DOHH2 (cell line): ENCODE results near the gene EXOSC7.

ENCODE experiments used
- EZH2phosphoT487 ChIP-seq: fragments of 200-600 bp; sonication (generic); IDR thresholded peaks from 2 replicates; pipeline ENCODE4 v1.6.1; 2017; ENCODE audit warnings: borderline replicate concordance, mild to moderate bottlenecking, antibody characterized with exemption, low read length, moderate library complexity, mixed read lengths
- TF ChIP-seq, protein P1 (sequence below): fragments of 200-600 bp; sonication (generic); IDR thresholded peaks from one replicate; pipeline ENCODE4 v1.5.1; 2014; ENCODE audit warnings: antibody characterized with exemption, mild to moderate bottlenecking, low read depth, low read length; ENCODE audit not compliant: poor library complexity, severe bottlenecking

DNA sequence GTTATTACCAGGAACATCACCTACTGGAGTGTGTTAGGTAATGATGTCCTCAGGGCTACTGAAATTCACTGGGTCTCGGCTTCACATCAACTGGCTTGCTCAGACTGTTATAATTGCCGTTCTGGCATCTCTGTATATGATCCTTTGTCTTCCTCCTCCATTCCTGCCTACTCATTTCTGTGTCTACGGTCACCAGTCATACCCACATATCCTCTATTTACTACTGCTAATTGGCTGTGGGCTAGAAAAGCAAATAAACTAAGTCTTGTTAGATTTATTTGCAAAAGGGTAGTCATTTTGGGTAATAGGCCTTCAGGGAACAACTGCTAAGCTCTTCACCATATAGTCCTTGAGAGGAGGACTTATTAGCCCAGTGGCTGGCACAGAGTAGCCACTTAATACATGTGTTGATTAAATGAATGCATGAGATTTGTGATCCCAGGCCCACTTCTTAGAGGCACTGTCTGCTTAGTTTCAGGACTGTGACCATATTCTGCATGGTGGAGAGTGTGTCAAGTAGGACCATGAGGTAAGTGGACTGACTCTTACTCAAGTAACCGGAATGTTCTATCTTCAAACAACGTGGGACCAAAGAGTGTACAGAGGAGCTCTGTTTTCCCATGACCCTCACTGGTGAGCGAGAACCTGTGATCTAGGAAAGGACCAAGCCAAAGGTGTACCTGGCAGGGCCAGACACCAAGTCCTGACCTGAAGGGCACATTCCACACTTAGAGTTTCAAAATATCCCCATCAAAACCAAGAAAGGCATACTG, 13.2 kb upstream of the EXOSC7 start:
- TF ChIP-seq, protein P1, sequence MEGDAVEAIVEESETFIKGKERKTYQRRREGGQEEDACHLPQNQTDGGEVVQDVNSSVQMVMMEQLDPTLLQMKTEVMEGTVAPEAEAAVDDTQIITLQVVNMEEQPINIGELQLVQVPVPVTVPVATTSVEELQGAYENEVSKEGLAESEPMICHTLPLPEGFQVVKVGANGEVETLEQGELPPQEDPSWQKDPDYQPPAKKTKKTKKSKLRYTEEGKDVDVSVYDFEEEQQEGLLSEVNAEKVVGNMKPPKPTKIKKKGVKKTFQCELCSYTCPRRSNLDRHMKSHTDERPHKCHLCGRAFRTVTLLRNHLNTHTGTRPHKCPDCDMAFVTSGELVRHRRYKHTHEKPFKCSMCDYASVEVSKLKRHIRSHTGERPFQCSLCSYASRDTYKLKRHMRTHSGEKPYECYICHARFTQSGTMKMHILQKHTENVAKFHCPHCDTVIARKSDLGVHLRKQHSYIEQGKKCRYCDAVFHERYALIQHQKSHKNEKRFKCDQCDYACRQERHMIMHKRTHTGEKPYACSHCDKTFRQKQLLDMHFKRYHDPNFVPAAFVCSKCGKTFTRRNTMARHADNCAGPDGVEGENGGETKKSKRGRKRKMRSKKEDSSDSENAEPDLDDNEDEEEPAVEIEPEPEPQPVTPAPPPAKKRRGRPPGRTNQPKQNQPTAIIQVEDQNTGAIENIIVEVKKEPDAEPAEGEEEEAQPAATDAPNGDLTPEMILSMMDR = no peak
- no peak for TF ChIP-seq EZH2phosphoT487
